Glomerular visceral epithelial cell (primary cell): Measurements from ENCODE around the gene TVP23B.
"Not testable (repeated sequence)": the region's sequence is repeated elsewhere in the genome, so short reads cannot be mapped to it uniquely, and the experiment has no call there.

Experiments
- DNase-seq: peaks from one replicate; pipeline ENCODE4 v3.0.0-alpha.2; 2016; ENCODE audit errors: extremely low spot score

TVP23B gene

DNA sequence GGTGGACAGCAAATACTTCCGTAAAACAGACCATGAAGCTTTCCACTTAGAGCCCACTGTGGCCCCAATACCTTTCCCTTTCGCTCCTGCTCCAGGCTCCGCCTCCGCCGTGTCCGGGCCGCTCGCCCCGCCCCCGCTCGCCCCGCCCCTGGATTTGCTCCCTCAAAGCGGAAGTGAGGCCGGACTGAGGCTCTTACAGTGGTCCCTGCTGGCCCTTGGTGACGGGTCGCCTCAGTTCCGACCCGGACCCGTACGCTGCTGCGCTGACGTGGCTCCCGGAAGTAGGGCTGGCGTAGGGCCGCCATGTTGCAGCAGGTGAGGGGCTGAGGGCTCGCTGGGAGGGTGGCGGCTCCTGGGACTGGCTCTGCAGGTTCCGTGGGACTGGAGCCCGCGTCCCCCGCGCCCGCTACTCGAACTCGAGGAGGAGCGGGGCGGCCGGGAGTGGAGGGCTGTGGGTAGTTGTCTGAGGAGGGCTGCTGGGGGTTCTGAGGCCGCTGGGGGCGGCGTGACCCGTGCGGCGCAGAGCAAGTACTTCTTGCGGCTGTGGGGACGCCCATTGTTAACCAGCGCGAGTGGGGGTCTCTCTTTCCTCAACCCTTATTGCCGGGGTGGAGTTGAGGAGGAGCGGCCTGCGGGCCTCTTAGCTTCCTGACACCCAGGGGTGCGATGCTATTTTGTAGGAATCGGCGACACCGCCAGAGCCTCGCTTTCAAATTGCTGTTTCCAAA lies at the start of gene TVP23B:
Gene TVP23B (plus strand): TSS at position 193 of the 728 bp plus-strand sequence. CDS start 111 bp downstream, at position 304.
- DNase-seq: peak; percentile 97

DNA sequence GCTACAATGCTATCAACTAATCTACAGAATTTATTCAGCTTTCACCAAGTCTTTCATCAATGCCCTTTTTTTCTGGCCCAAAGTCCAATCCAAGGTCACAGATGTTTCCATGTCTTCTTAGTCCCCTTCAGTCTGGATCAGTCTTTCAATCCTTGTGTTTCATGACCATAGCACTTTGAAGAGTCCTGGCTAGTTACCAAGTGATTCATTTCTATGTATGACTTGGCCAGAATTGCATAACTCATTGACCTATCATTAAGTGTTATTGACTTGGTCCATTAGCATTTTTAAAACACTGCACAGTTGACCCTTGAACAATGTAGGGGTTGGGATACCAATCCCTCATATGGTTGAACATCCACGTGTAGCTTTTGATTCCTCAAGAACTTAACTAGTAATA lies 48.5 kb upstream of the TVP23B start:
- not testable (repeated sequence) for DNase-seq

DNA sequence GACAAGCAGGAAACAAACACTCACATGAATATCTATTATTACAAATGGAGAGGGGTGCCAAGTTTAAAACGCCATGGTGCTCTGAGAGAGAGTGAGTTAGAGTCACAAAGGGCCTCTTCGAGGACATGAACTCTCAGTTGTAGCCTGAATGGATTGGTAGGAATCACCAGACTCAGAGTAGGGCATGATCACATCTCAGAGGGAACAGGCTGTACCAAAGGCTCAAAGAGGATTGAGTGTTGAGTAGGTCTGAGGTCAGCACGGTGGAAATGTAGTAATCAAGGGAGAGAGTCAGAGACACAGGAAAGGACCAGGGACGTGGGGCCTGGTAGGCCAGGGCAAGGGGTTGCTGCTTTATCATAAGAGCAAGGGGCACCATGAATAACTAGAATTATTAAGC lies 47.6 kb upstream of the TVP23B start:
- not testable (repeated sequence) for DNase-seq

DNA sequence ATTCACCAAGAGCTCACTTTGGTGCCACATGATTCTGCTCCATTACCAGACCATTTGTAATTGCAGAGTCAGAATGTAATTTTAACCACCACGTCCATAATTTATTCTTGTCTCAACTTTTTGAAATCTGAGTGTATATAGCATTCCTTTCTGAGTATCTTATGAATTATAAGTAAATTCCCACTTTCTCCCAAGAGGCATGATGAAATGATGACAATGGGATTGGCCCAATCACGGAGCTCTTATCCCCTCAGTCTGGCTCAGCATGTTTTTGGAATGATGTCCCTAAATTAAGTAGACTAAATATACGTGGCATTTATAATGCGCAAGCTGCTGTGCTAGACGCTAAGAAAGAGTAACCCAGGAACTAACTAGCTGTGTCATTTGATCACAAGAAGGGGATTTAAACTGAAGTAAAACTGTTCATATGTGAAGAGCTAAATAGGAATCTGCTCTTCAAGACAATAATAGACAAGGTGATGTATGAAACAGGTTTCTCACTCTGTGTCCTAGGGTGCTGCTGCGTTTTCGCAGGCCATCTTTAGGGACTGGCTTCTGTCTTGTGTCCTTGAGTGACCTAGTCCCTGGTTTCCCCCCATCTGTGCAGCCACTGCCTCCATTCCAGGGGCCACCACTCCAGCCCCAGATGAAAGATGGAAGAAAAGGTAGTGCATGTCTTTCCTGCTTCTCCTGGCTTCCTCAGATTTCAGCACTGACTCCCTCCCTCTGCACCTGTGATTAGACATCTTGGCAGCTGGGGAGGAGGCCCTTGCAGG lies 41.2 kb upstream of the TVP23B start:
- not testable (repeated sequence) for DNase-seq

DNA sequence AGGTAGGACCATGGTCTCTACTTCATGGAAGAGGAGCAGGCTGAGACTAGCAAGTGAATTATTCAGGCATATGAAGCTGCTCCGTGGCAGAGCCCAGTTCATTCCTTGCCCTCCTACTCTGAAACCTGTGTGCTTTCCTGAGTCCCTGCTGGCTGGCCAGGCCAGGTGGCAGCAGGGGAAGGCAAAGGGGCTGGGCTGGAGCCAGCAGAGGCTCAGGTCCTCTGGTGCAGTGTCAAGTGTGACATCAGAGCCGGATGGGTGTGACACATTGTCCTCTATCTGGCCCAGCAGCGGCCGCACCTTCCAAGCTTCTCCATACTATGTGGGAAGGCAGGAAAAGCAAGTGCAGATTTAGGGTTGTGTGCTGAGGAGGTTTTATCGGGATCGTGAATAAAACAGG lies 39.8 kb upstream of the TVP23B start:
- not testable (repeated sequence) for DNase-seq

DNA sequence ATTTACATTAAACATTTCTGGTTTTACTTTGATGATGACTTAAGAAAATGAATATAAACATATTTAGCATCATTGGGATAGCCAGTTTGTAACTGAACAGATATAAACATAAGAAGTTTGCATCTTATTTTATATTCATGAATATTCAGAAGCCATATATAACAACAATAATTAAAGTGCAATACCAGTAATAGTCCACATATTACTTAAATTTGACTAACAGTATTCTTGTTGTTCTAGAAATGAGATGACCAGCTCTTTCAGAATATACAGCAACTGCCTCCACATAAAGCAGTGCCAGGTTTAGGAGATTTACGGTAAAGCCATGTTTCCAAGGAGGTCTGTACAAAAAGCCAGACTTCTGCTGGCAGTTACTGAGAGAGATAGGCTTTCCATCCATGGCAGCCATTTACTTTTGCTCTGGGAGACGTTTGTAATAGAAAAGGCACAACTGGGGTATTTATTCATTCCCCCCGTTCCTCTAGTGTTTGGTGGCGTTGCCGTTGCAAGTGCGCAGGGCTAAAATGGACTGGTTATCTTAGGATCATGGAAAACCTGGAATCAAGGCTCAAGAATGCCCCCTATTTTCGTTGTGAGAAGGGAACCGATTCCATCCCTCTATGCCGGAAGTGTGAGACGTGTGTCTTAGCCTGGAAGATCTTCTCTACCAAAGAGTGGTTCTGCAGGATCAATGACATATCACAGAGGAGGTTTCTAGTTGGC lies 37.1 kb upstream of the TVP23B start, which contains the start of gene FBXW10:
Gene FBXW10 (plus strand): TSS at position 356 of the 723 bp plus-strand sequence. CDS start 191 bp downstream, at position 547.
- DNase-seq: not testable (repeated sequence)

DNA sequence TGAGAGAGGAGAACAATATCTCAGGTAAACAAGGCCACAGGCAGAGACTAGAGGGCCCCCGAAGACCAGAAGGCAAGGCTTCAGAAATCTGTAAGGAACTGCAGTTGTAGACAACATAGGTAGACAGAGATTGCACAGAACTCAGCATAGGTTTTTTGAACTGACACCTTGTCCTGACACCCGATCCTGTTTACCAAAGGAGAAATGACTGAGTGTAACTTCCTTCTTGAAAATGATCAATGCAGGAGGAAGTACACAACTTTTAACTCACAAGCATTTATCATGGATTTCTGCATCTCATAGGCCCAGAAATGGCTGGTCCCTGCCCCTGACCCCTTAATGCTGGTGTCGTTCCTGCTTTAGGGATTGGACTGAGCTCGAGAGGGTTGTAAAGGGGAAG lies 36.3 kb upstream of the TVP23B start:
- not testable (repeated sequence) for DNase-seq

DNA sequence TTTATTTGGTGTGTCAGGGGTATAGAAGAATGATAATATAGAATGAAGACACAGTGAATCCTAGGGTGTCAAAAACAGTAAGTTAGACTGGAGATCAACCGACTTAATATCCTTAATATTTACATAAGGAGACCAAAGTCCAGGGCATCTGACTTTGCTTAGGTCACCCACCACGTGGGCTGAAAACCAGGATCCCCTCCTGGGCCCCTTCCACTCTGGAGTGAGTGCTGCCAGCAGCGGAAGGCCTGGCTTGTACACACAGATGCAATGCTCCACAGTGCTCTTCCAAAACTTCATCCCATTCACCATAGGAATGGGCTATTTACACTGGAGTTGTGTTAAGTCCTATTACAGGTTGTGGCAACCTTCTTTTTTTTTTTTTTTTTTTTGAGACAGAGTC lies 34.4 kb upstream of the TVP23B start:
- not testable (repeated sequence) for DNase-seq

DNA sequence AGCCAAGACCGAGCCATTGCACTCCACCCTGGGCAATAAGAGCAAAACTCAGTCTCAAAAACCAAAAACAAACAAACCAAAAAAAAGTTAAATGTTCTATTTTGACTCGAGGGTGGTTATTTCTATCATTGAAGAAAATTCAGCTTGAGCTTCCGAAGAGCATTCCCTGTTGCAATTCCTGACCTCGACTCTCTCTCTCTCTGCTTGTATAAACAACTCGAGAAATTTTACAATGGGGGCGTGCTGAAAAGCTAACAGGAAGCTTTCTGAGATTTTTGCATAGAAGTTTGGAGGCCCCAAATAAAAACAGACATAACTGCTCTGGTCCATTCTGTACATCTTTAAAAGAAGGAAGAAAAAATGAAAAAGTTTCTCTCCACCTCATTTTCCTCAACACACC lies 33.5 kb upstream of the TVP23B start:
- DNase-seq: not testable (repeated sequence)

DNA sequence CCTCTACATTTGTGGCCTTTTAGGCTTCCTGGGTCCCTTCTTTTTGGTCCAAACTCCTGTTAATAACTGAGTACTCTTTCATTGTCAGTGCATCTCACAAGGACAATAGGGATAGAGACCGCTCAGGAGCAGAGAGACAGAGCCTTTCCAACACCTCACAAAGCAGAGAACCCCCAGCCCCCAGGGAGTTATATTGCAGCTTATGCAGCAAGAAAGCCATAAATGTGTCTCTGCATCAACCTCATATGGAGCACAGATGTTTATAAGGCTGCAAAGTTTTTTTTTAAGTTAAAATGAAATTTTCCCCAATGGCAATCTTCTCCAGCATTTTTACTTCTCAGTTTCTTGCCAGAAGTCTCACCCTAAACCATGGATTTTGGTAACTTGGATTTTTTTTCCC lies 30.7 kb upstream of the TVP23B start:
- not testable (repeated sequence) for DNase-seq

DNA sequence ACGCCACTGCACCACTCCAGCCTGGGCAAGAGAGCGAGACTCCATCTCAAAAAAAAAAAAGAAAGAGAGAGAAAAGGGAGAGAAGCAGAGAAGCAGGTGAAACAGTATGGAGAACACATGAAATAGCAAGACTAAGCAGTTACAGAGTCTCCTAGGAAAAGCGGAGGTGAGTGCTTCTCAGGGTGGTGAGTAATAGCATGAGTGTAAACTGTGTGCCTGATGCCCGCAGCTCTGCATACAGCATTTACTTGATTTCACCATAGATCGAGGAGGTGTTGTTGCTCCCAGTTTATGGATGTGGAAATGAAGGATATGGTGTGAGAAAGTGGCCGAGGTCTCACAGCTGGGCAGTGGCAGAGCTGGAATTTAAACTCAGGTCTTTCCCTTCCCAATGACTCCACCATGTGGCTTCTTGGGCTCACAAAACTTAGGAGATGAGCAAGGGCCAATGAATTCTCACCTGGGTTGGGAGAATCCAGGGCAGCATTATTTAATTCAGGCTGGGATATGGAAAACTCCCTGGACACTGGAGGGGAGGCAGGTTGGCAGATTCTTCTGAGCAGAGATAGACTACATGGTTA lies 27.1 kb upstream of the TVP23B start:
- not testable (repeated sequence) for DNase-seq

DNA sequence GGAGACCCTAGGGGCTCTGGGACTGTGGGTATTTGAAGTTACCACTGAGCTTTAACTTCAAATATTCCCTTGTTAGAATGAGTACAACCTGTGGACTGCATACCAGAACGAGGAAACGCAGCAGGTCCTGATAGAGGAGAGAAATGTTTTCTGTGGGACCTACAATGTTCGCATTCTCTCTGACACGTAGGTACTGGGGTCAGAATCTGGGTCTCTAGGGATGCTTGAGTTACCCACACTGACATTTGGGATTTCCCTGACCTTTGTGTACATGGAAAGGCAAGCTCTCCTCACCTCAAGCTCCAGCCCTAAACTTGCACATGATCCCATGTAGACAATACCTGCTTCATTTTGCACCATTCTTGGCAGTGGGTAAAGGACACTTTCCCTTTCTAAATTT lies 25.0 kb upstream of the TVP23B start:
- not testable (repeated sequence) for DNase-seq

DNA sequence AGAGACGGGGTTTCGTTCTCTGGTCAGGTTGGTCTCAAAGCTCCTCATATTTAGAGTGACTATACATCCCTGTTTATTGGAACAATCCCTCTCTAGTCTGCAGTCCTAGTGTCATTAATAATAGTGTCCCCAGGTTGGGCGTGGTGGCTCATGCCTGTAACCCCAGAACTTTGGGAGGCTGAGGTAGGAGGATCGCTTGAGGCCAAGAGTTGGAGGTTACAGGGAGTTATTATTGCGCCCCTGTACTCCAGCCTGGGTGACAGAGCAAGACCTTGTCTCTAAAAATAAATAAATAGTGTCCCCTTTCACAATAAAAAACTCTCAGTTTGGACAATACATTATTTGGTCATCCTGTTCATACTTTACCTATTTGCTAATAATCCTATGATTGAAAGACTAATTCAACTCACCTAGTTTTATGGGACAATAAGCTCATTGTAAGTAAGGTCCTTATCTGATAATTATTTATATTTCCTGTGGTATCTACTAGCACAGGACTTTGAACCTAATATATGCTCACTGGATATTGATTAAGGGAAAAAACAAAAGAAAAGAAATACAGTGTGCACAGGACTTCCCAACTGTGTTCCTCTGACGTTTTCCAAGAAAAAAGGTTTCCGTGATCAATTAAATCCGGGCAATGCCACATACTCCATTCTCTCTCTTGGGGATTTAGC lies 23.5 kb upstream of the TVP23B start:
- DNase-seq: not testable (repeated sequence)

DNA sequence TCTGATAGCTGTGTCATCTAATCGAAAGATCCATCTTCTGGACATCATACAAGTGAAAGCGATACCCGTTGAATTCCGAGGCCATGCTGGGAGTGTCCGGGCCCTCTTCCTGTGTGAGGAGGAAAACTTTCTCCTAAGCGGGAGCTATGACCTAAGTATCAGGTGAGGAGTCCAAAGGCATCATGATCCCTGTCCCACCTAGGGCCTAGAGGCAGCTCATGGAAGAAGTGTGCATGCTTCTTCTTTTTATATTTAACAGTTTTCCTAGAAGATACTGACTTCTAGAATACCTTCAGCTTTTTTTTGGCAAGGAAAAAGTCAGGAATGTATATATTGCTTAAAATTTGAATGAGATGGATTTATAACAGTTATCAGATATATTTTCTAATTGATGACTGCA lies 22.6 kb upstream of the TVP23B start:
- DNase-seq: not testable (repeated sequence)

DNA sequence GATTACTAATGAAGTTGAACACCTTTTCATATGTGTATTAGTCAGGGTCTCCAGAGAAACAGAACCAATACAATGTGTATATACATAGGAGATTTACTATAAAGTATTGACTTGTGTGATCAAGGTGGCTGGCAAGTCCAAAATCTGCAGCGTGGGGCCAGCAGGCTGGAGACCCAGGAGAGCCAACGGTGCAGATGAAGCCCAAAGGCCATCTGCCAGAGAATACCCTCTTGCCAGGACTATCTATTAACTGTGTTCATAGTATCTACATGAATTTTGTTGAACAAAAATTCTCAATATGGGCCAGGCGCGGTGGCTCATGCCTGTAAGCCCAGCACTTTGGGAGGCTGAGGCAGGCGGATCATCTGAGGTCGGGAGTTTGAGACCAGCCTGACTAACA lies 20.8 kb upstream of the TVP23B start:
- DNase-seq: not testable (repeated sequence)

DNA sequence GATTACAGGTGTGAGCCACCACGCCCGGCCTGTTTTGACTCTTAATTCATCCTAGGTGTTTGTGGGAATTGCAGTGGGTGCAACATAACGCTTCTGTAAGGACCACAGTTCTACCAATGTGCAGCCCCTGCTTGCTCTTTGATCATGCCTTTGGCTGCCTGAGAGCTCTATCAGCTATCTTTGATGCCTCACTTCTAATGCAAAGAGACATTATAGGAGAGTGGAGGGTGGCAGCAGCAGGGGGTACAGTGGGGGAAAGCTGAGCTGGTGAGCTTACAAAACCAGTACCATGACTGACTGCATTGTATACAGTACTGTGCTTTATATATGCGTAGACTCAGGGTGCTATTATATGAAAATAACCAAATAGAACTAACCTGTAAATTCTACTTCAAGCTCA lies 10.4 kb upstream of the TVP23B start:
- DNase-seq: not testable (repeated sequence)

DNA sequence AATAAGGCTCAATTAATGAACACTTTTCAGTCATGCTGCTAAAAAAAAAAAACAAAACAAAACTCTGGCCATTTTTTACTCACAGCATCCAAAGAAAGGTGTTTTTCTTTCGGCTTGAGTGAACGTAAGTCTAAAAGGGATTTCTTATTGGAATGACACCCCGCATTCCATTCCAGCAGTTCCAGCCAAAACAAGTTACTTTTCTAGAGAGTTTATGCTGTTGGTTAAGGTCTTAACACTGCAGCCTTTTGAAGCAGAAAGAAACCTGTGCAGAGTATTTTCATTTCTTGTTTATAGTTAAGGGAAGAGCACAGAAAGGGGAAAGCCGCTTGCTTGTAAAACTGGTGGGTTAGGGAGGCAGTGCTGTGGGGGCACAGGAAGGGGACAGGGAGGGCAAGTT lies 9.9 kb upstream of the TVP23B start:
- DNase-seq: not testable (repeated sequence)

DNA sequence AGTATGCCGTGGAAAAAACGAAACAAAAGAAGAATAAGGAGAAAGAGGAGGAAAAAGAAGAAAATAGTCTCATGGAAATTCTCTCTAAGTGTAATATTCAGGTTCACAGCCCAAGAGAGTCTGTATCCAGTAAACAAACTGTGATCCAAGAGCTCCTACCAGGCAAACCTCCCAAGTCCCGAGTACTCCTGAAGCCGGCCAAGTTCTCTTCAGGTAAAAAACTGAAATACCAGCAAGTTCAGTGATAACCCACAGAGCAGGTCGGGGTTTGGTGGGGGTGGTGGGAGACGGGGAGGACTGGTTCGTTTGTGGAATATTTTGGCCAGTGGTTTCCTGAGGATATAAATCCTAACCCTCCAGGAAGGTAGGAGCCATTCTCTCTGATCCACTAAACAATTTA lies 8.5 kb upstream of the TVP23B start:
- DNase-seq: no peak

DNA sequence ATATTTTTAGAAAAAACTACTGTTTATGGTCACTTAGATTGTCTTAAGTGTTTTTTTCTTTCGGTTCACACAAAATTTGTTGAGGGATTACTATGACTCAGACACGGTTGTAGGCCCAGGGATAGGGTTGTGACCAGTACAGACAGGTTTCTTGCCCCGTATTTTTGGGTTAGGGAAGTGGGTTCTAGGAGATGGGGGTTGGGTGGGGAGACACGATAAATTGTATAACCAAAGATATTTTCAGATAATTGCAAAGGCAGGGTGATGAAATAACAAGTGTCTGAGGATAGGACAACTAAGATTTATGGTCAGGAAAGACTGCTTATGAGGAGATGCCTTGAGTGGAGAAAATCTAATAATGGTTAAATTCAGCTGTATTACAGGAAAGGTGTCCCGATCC lies 822 bp downstream of the TVP23B start:
- not testable (repeated sequence) for DNase-seq

DNA sequence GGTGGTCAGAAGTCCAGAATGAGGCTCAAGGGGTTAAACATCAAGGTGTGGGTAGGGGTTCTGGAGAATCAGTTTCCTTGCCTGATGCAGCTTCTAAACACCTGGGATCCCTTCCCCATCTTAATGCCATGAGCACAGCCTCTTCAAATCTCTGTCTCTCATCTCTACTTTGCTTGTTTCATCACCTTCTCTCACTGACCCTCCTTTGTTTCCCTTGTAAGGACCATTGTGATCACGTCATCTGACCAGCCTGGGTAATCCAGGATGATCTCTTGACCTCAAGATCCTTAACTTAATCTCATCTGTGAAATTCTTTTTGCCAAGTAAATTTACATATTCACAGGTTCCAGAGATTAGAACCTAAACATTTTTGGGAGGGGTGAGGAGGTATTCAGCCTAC lies 5.0 kb downstream of the TVP23B start:
- not testable (repeated sequence) for DNase-seq

DNA sequence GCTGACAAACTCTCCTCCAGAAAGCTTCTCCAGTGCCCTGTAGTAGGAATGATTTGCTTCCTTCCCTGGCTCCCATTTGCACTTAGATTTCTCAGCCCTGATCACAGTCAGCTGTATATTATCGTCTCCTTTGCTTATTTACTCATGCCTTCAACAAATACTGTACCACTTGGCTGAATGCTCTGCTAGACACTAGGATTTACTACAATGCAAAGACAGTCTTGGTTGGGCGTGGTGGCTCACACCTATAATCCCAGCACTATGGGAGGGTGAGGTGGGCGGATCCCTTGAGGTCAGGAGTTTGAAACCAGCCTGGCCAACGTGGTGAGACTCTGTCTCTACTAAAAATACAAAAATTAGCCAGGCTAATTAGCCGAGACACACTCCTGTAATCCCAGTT lies 5.9 kb downstream of the TVP23B start:
- not testable (repeated sequence) for DNase-seq
